SK-N-SH treated with all-trans-retinoic acid at 6 μM for 48 hours (cell line): ENCODE results near the gene GPR139.

Source experiments
- ARNTL ChIP-seq: fragments of 450-650 bp; formaldehyde crosslinking; IDR thresholded peaks from 2 replicates; pipeline ENCODE4 v1.5.0; 2020; ENCODE audit warnings: low read depth, mild to moderate bottlenecking, moderate library complexity, borderline replicate concordance
- ESRRG ChIP-seq: fragments of 250-450 bp; sonication (Bioruptor Pico); IDR thresholded peaks from 2 replicates; pipeline ENCODE4 v1.6.1; 2021; ENCODE audit warnings: mild to moderate bottlenecking
- ISL1 ChIP-seq: fragments of 250-450 bp; sonication (Bioruptor Pico); IDR thresholded peaks from 2 replicates; pipeline ENCODE4 v2.1.2; 2022; ENCODE audit warnings: mild to moderate bottlenecking, moderate library complexity
- PATZ1 ChIP-seq: fragments of 250-450 bp; sonication (Bioruptor Pico); IDR thresholded peaks from 2 replicates; pipeline ENCODE4 v1.8.0; 2020; ENCODE audit warnings: mild to moderate bottlenecking, moderate library complexity, borderline replicate concordance
- PPARA ChIP-seq: fragments of 250-450 bp; sonication (Bioruptor Pico); IDR thresholded peaks from 2 replicates; pipeline ENCODE4 v1.5.0; 2020; ENCODE audit warnings: mild to moderate bottlenecking, borderline replicate concordance
- RARB ChIP-seq: fragments of 250-450 bp; sonication (Bioruptor Pico); IDR thresholded peaks from 2 replicates; pipeline ENCODE4 v1.8.0; 2021; ENCODE audit warnings: mild to moderate bottlenecking, moderate library complexity
- SNAI2 ChIP-seq: fragments of 250-450 bp; sonication (Bioruptor Pico); IDR thresholded peaks from 2 replicates; pipeline ENCODE4 v1.5.0; 2020; ENCODE audit warnings: mild to moderate bottlenecking, moderate library complexity
- TOX ChIP-seq: fragments of 250-450 bp; sonication (Bioruptor Pico); IDR thresholded peaks from 2 replicates; pipeline ENCODE4 v1.8.0; 2021; ENCODE audit warnings: mild to moderate bottlenecking, moderate library complexity, borderline replicate concordance
- ZFP3 ChIP-seq: fragments of 250-450 bp; sonication (Bioruptor Pico); IDR thresholded peaks from 2 replicates; pipeline ENCODE4 v1.5.0; 2020; ENCODE audit warnings: mild to moderate bottlenecking, moderate library complexity
- ZFP30 ChIP-seq: fragments of 450-650 bp; formaldehyde crosslinking; IDR thresholded peaks from 2 replicates; pipeline ENCODE4 v1.5.0; 2022; ENCODE audit warnings: mild to moderate bottlenecking, moderate library complexity
- ZNF565 ChIP-seq: fragments of 450-650 bp; formaldehyde crosslinking; conservative IDR thresholded peaks from 2 replicates; pipeline ENCODE4 v1.5.0; 2020; ENCODE audit warnings: low read depth, mild to moderate bottlenecking, moderate library complexity
- ZNF70 ChIP-seq: fragments of 450-650 bp; formaldehyde crosslinking; IDR thresholded peaks from 2 replicates; pipeline ENCODE4 v1.5.0; 2020; ENCODE audit warnings: mild to moderate bottlenecking, moderate library complexity

DNA sequence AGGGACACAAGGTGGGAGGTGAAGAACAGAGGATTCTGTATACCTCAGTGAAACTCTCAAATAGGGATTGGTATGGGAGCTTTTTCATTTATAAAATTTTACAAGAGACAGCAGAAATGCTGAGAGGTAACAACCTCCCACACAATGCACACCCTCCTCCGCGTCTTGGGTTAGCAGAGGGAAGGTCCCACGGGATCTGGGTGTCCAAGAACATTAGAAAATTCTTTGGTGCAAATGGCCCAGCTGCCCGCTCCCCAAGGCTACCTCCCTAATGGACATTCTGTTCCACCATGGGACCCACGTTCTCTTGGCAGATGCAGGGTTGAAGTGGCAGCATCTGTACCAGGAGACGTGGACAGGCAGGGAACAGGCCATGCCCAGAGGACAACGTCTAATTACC is 22.5 kb downstream of the GPR139 start:
- TF ChIP-seq TOX (CRISPR knock-in tag) (no peak), ZFP30 (CRISPR knock-in tag) (no peak), ZNF565 (CRISPR knock-in tag) (no peak), PATZ1 (CRISPR knock-in tag) (no peak), PPARA (no peak), ZNF70 (CRISPR knock-in tag) (no peak), RARB (CRISPR knock-in tag) (no peak), SNAI2 (CRISPR knock-in tag) (no peak), ISL1 (CRISPR knock-in tag) (no peak), ESRRG (CRISPR knock-in tag) (no peak), ZFP3 (CRISPR knock-in tag) (no peak), ARNTL (CRISPR knock-in tag) (no peak)
